Endodermal cell (in vitro differentiated cells): Measurements from ENCODE around the gene GPR160. TPM values are rescaled to one million over a fixed set of nuclear protein-coding genes. Genes with fewer than 3 reads are reported as not detected.

Source experiments
- DNase-seq: peaks from one replicate; pipeline ENCODE4 v3.0.0-alpha.2; 2017
- H3K27ac ChIP-seq: 2 replicates; pipeline ENCODE4 v1.5.1; 2013; ENCODE audit warnings: mild to moderate bottlenecking, low read depth, low read length, moderate library complexity
- H3K27me3 ChIP-seq: 2 replicates; pipeline ENCODE4 v1.6.1; 2013; ENCODE audit warnings: mild to moderate bottlenecking, low read length, moderate library complexity; ENCODE audit not compliant: insufficient read depth, control insufficient read depth, poor library complexity, severe bottlenecking
- H3K36me3 ChIP-seq: 2 replicates; pipeline ENCODE4 v1.7.0; 2013; ENCODE audit warnings: mild to moderate bottlenecking, low read length, moderate library complexity; ENCODE audit not compliant: control insufficient read depth, insufficient read depth
- H3K4me1 ChIP-seq: one replicate; pipeline ENCODE4 v1.7.0; 2013; ENCODE audit warnings: low read length; ENCODE audit not compliant: control insufficient read depth, insufficient read depth
- H3K4me3 ChIP-seq: 2 replicates; pipeline ENCODE4 v1.5.1; 2013; ENCODE audit warnings: mild to moderate bottlenecking, low read length, moderate library complexity
- H3K9ac ChIP-seq: 2 replicates; pipeline ENCODE4 v1.6.1; 2013; ENCODE audit warnings: mild to moderate bottlenecking, low read length, moderate library complexity; ENCODE audit not compliant: poor library complexity, severe bottlenecking; ENCODE audit errors: extremely low read depth
- H3K9me3 ChIP-seq: 2 replicates; pipeline ENCODE4 v1.6.1; 2013; ENCODE audit warnings: mild to moderate bottlenecking, low read length, moderate library complexity; ENCODE audit not compliant: control insufficient read depth
- H3K27ac Mint-ChIP-seq: 2 replicates; pipeline ENCODE4 v1.8.0; 2020; ENCODE audit warnings: mixed read lengths
- H3K27me3 Mint-ChIP-seq: 2 replicates; pipeline ENCODE4 v1.8.0; 2021; ENCODE audit warnings: mild to moderate bottlenecking, mixed read lengths; ENCODE audit not compliant: insufficient read depth
- H3K36me3 Mint-ChIP-seq: 2 replicates; pipeline ENCODE4 v1.8.0; 2020; ENCODE audit warnings: low read depth, mixed read lengths
- H3K4me1 Mint-ChIP-seq: 2 replicates; pipeline ENCODE4 v1.8.0; 2020; ENCODE audit warnings: mixed read lengths
- H3K4me3 Mint-ChIP-seq: 2 replicates; pipeline ENCODE4 v1.8.0; 2020; ENCODE audit warnings: mild to moderate bottlenecking, moderate library complexity, mixed read lengths
- H3K9me3 Mint-ChIP-seq: 2 replicates; pipeline ENCODE4 v1.8.0; 2020; ENCODE audit warnings: mild to moderate bottlenecking, mixed read lengths
- CTCF ChIP-seq: fragments of 200-600 bp; sonication (generic); conservative IDR thresholded peaks from 2 replicates; pipeline ENCODE4 v1.5.0; 2021; ENCODE audit warnings: antibody characterized with exemption, mild to moderate bottlenecking
- WGBS, 2 experiments: methylation state at CpG; one replicate each; pipeline versions ENCODE4 v1.1.5 to v1.1.7; 2013; ENCODE audit warnings: missing lambda C conversion rate in 2 of 2, mixed read lengths in 1 of 2; ENCODE audit not compliant: insufficient coverage in 1 of 2, insufficient read length in 1 of 2; 5-methylcytosine and 5-hydroxymethylcytosine counted together
- total RNA-seq, 2 donors: library from RNA; stranded (reverse); fragmentation: NEBNext Ultra II Directional in 1 of 2; extraction: Animal tissue kit (Norgen Biotek cat#: 25700) in 1 of 2; gene quantifications; 2 replicates in 1 of 2; 3 replicates in 1 of 2; pipeline ENCODE4 v1.2.1, GENCODE V29; 2021

The GPR160 gene
- total RNA-seq, 2 donors from 2014 or later, result 6.9 to 8.6 TPM

GRCh38 chr3:170076715-170077238, 39.0 kb downstream of the GPR160 start:
- Mint-ChIP-seq H3K36me3 (peaks cover 4% of the 10 kb centered on the region), H3K27ac (no peak overlapping the region), H3K9me3 (peaks cover 4% of the 10 kb centered on the region), H3K4me3 (no peak overlapping the region), H3K4me1 (peaks cover 11% of the 10 kb centered on the region), H3K27me3 (no peaks in the 10 kb centered on the region)
- Histone ChIP-seq H3K27me3 (no peaks in the 10 kb centered on the region), H3K27ac (no peak overlapping the region), H3K36me3 (no peaks in the 10 kb centered on the region), H3K9me3 (no peaks in the 10 kb centered on the region), H3K4me3 (no peak overlapping the region), H3K4me1 (peaks cover 7% of the 10 kb centered on the region), H3K9ac (no peak overlapping the region)
- no peak for TF ChIP-seq CTCF
- 95 to 98% methylated on average over 4 to 6 of the region's 6 CpGs for WGBS, 2 experiments
- DNase-seq, result no peak

GRCh38 chr3:170077361-170077760, 39.6 kb downstream of the GPR160 start:
- peaks cover under 1% of the 10 kb centered on the region for H3K9me3 Mint-ChIP-seq
- Histone ChIP-seq H3K27me3 (no peaks in the 10 kb centered on the region), H3K27ac (no peak overlapping the region), H3K9ac (no peak overlapping the region), H3K36me3 (no peaks in the 10 kb centered on the region), H3K4me1 (peaks cover 7% of the 10 kb centered on the region), H3K4me3 (no peak overlapping the region), H3K9me3 (no peaks in the 10 kb centered on the region)
- no peaks in the 10 kb centered on the region for H3K27me3 Mint-ChIP-seq
- TF ChIP-seq CTCF, result no peak
- peaks cover 8% of the 10 kb centered on the region for H3K36me3 Mint-ChIP-seq
- peaks cover 11% of the 10 kb centered on the region for H3K4me1 Mint-ChIP-seq
- WGBS, 2 experiments, result 92% methylated on average over 7 to 10 of the region's 10 CpGs
- H3K4me3 Mint-ChIP-seq, result no peak overlapping the region
- H3K27ac Mint-ChIP-seq, result no peak overlapping the region
- DNase-seq, result no peak

DNA sequence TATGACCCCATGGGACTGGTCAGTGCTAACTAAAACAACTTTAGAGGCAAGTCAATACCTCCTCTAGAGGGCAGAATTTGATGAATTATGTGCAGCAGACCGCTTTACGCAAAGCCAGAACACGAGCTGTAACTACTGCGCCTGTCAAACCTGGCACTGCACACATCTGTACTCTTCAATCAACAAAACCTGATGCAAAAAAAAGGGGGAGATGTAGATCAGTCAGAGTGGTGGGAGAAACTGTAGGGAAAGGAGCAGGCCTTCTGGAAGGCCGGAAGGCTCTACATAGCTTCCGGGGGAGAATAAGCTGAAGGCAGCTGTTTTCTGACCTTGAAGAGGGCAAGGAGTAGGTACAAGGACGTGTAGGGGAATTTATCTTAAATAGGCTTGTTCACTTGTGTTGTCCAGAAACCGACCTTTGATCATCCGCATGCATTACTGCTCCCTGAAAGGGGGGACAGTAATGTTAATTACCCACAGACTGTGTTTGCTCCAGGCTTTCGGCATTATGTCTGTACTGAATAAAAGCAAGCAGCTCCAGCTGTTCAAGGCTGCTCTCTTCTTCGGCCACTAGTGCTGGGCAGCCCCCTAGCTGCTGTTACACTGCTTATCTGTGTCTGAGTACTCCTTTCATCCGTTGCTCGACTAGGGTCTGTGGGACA, 41.0 kb downstream of the GPR160 start:
- H3K27ac ChIP-seq, result no peak overlapping the region
- Mint-ChIP-seq H3K27ac (peak overlapping the region; percentile 17), H3K4me3 (no peak overlapping the region), H3K27me3 (no peaks in the 10 kb centered on the region), H3K9me3 (no peaks in the 10 kb centered on the region), H3K36me3 (peaks cover 13% of the 10 kb centered on the region), H3K4me1 (peaks cover 11% of the 10 kb centered on the region)
- H3K9ac ChIP-seq, result no peak overlapping the region
- peaks cover 7% of the 10 kb centered on the region for H3K4me1 ChIP-seq
- no peaks in the 10 kb centered on the region for H3K9me3 ChIP-seq
- WGBS, 2 experiments, result 91 to 92% methylated on average over 5 to 13 of the region's 13 CpGs
- no peak overlapping the region for H3K4me3 ChIP-seq
- H3K27me3 ChIP-seq, result no peaks in the 10 kb centered on the region
- peak; percentile 45 for TF ChIP-seq CTCF
- peak; percentile 60 for DNase-seq
- H3K36me3 ChIP-seq, result no peaks in the 10 kb centered on the region
